A549 treated with CpdA at 1 μM for 4 hours (cell line): ENCODE measurements around the gene PSD2. TPM values are rescaled to one million over a fixed set of nuclear protein-coding genes. Genes with fewer than 3 reads are reported as not detected.

Experiments
- total RNA-seq: library from RNA; stranded (reverse); fragments of 200-300 nt; extraction: Qiagen RNA extraction; gene quantifications from 5 replicates; pipeline ENCODE4 v1.2.3, GENCODE V29; 2022; ENCODE audit warnings: low read depth

The PSD2 gene
- 0.03 to 0.06 TPM (median 0.03 TPM) in 4 of 5 replicates, not detected in the other for total RNA-seq

DNA sequence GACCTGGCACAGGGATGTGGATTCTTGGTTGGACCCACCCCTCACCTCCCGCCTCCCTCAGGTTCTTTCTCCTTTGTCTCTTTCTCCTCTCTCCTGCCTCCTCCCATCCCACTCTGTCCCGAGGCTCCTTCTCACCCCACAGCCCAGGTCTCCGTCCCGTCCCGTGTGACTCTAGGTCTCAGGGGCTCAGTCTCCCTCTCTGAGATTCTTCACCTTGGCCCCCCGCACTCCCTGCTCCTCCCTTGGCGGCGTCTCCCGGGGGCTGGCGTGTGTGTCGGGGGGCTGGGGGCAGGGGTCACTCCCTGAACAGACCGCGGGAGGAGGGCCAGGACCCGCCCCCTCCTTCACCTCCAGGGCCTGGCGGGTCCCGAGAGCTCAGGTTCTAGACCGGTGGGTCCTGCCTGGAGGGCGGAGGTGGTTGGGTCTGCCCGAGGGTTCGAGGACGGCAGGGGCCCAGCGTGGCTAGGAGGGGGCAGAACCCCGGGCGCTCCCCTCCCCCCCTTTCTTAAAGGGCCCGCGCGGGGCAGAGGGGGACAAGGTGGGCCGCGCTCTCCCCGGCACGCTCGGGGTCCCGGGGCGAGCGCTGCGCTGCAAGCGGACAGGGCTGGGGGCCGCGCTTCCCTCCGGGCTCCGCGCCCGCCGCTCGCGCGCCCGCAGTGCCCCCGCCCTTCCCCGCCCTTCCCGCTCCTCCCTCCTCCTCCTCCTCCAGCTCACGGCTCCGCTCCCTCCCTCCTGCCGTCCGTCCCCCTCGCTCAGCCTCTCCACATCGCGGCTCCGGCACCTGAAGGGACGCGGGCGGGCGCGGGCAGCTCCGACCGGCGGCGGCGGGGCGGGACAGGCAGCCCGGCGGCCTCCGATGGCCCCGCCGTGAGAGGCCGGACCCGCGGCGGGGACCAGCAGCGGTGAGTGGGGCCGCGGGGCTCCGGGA lies at the start of gene PSD2:
Gene PSD2 (plus strand): TSS at position 735 of the 928 bp plus-strand sequence. CDS start 13,633 bp downstream, outside the sequence.

Other genes starting within 250 kb of the PSD2 start
- gene UBE2D2, start 234.5 kb upstream of the PSD2 start, total RNA-seq = 110 to 155 TPM (median 155 TPM) in 5 replicates
- gene CXXC5, start 147.5 kb upstream of the PSD2 start, total RNA-seq = 19.6 to 27.7 TPM (median 26.3 TPM) in 5 replicates
- 1.7 to 2.5 TPM (median 1.9 TPM) in 5 replicates for gene NRG2, start 247.5 kb downstream of the PSD2 start, total RNA-seq